ENCODE data around the gene GNAI3. TPM values are rescaled to one million over a fixed set of nuclear protein-coding genes. Genes with fewer than 3 reads are reported as not detected.

The GNAI3 gene
- total and polyA plus RNA-seq, 2 experiments from 2014 or later, result 5.0 to 7.9 TPM

DNA sequence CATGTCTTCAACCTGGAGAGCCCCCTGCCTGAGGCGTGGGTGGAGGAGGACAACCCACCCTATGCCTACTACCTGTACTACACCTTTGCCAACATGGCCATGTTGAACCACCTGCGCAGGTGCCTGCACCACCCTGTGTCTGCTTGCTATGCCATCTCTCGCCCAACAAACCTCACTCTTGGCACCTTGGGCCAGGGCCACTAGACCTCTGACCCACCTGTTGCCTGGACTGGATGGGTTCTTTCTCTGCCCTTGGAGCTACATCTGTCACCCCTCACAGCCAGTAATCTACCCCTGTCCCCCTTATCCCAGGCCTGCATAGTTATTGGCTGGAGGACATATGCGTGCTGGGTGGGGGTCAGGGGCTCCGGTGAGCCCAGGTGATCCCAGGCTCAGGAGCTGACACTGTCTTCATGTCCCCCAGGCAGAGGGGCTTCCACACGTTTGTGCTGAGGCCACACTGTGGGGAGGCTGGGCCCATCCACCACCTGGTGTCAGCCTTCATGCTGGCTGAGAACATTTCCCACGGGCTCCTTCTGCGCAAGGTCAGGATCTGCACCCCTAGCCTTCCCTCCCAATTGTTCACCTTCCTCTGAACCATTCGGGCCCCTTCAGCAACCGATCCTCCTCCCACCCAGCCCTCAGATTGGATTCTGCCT is 81.1 kb downstream of the GNAI3 start:
- DNase-seq (ENCODE audit: low read depth in 1 of 2, low spot score in 1 of 2), result no peak
- Histone ChIP-seq H3K27ac (no peak overlapping the region), H3K27me3 (no peaks in the 10 kb centered on the region), H3K4me1 (ENCODE audit: low read depth) (no peaks in the 10 kb centered on the region), H3K36me3 (peaks cover 11% of the 10 kb centered on the region), H3K9me3 (ENCODE audit: low read depth) (no peaks in the 10 kb centered on the region), H3K4me3 (no peak overlapping the region)
- no peak for TF ChIP-seq CTCF (IDR thresholded peaks at IDR 0.05; ENCODE audit: low read depth, low read length)

GRCh38 chr1:109630081-109630897 is 81.9 kb downstream of the GNAI3 start:
- H3K9me3 ChIP-seq (ENCODE audit: low read depth), result no peaks in the 10 kb centered on the region
- no peak for TF ChIP-seq CTCF (IDR thresholded peaks at IDR 0.05; ENCODE audit: low read depth, low read length)
- H3K4me3 ChIP-seq, result no peak overlapping the region
- no peak overlapping the region for H3K27ac ChIP-seq
- H3K36me3 ChIP-seq, result peaks cover 11% of the 10 kb centered on the region
- peak in 1 of 2 donors; percentile 45 for DNase-seq (ENCODE audit: low read depth in 1 of 2, low spot score in 1 of 2)
- H3K27me3 ChIP-seq, result no peaks in the 10 kb centered on the region
- no peaks in the 10 kb centered on the region for H3K4me1 ChIP-seq (ENCODE audit: low read depth)

DNA sequence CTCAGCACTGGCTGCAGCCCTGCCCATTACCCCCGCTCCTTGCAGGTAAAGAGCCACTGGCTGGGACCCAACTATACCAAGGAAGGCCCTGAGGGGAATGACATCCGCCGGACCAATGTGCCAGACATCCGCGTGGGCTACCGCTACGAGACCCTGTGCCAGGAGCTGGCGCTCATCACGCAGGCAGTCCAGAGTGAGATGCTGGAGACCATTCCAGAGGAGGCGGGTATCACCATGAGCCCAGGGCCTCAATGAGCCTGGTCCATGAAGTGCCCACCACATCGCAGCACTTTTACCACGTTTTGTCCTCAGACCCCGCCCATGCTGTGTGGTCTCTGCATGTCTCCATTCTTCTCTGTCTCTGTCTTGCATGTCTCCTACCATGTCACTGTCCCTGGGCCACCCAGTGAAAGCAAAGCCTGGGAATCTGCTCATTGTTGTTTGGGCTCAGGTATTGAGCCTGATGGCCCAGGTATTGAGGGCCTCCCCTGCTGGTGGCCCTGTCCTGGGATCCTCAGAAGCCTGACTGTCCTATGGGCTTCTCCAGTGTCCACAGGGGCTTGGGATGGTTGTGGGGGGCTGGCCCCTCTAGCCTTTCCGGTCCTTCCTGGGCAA is 82.6 kb downstream of the GNAI3 start:
- Histone ChIP-seq H3K27ac (no peak overlapping the region), H3K36me3 (peaks cover 11% of the 10 kb centered on the region)

DNA sequence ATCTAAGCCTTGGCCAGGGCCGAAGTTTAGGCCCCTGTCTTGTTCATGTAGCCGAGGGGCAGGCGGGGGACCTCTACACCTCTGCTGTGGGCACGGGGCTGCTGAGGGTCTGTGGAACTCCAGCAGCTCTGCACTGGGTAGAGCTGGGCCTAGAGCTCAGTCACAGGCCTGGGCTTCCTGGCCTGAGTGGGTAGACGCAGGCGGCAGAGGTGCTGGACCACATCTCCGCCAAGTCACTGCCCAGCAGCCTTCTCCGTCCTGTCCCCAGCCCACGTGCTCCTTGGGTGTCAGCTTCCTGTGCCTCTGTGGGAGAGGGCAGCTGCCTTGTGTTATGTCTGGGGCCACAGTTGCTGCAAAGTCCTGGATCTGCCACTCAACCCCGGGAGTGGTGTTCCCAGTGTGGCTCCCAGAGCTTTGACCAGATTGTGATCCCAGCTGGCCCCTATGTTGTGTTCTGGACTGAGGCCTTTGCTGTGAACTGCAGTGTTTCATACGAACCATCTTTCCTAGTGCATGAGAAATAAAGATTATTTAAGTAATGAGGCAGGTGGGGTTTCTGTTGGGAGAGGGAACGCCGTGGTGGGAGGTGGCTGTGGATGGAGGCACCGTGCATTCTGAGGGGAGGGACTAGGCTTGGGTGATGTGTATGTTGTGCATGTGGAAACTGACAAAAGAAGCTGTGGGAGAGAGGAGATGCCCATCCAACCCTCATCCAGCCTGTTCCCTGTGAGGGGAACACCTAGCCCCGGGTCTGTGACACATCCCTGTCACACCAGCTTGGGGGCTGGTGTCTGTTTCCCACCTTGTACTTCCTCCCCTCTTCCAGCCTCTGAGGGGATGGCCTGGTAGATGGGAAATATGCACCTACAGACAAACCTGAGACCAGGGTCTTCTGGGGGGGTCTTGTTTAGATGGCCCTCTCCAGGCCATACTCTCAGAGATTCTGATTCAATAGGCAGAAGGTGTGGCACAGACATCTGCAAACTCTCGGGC is 83.4 kb downstream of the GNAI3 start:
- H3K36me3 ChIP-seq, result peaks cover 11% of the 10 kb centered on the region
- H3K4me3 ChIP-seq, result no peak overlapping the region
- peaks cover 8% of the 10 kb centered on the region for H3K4me1 ChIP-seq (ENCODE audit: low read depth)
- no peak for TF ChIP-seq CTCF (IDR thresholded peaks at IDR 0.05; ENCODE audit: low read depth, low read length)
- no peak overlapping the region for H3K27ac ChIP-seq
- no peaks in the 10 kb centered on the region for H3K9me3 ChIP-seq (ENCODE audit: low read depth)
- no peak for DNase-seq (ENCODE audit: low read depth in 1 of 2, low spot score in 1 of 2)
- H3K27me3 ChIP-seq, result no peaks in the 10 kb centered on the region

More for the DNA sequence above, 82.6 kb downstream of the GNAI3 start:
- Histone ChIP-seq H3K9me3 (ENCODE audit: low read depth) (no peaks in the 10 kb centered on the region), H3K4me1 (ENCODE audit: low read depth) (peaks cover 4% of the 10 kb centered on the region), H3K4me3 (no peak overlapping the region), H3K27me3 (no peaks in the 10 kb centered on the region)
- no peak for DNase-seq (ENCODE audit: low read depth in 1 of 2, low spot score in 1 of 2)
- no peak for TF ChIP-seq CTCF (IDR thresholded peaks at IDR 0.05; ENCODE audit: low read depth, low read length)
